Measurements from ENCODE around the gene KIF16B.

KIF16B gene

DNA sequence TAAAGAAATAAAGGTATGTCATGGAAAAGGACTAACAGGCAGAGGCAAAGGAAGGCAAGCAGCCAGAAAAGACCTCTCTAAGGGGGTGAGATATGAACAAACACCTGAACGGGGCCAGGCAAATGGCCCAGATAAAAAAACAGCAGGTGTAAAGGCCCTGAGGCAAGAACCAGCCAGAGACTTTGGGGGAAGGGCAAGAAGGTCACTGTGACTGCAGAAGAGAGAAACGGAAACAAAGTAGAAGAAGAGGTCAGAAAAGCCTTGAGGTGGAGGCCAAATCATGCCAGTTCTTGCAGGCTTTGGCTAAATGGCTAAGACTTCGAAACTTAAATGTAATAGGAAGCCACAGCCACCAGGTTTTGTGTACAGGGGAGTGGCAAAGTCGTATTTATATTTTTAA lies 30.8 kb downstream of the KIF16B start:
- TF ChIP-seq, protein P1, sequence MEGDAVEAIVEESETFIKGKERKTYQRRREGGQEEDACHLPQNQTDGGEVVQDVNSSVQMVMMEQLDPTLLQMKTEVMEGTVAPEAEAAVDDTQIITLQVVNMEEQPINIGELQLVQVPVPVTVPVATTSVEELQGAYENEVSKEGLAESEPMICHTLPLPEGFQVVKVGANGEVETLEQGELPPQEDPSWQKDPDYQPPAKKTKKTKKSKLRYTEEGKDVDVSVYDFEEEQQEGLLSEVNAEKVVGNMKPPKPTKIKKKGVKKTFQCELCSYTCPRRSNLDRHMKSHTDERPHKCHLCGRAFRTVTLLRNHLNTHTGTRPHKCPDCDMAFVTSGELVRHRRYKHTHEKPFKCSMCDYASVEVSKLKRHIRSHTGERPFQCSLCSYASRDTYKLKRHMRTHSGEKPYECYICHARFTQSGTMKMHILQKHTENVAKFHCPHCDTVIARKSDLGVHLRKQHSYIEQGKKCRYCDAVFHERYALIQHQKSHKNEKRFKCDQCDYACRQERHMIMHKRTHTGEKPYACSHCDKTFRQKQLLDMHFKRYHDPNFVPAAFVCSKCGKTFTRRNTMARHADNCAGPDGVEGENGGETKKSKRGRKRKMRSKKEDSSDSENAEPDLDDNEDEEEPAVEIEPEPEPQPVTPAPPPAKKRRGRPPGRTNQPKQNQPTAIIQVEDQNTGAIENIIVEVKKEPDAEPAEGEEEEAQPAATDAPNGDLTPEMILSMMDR (IDR thresholded peaks at IDR 0.05) = no peak
- Histone ChIP-seq H3K27me3 (no peaks in the 10 kb centered on the region), H3K4me3 (ENCODE audit: low read depth in 1 of 2, low read length in 1 of 2) (no peak overlapping the region), H3K9me3 (no peaks in the 10 kb centered on the region), H3K36me3 (no peaks in the 10 kb centered on the region), H3K27ac (no peak overlapping the region), H3K4me1 (ENCODE audit: control insufficient read depth in 1 of 2, insufficient read depth in 1 of 2, low read depth in 1 of 2, low read length in 1 of 2) (peaks cover 0 to 5% of the 10 kb centered on the region in 2 experiments)

DNA sequence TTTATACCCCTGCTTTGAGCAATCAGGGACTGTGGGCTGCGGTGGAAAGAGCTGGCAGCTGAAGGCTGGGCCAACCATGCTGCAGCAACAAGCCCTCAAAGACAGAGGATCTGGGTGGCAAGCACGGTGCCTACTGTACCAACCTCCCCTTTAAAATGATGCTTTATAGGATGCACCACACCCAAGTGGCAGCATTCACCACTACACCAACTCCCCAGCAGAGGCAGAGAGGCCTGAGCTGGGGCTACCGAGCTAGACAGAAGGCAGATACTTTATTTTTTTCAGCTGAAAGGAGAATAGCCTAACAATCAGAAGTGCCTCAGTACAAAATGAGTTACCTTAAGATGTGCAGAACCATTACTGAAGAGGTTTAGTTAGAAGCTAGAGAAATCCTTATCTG lies 31.4 kb downstream of the KIF16B start:
- H3K27me3 ChIP-seq = no peaks in the 10 kb centered on the region
- H3K4me3 ChIP-seq (ENCODE audit: low read depth in 1 of 2, low read length in 1 of 2) = no peak overlapping the region
- H3K4me1 ChIP-seq (ENCODE audit: control insufficient read depth in 1 of 2, insufficient read depth in 1 of 2, low read depth in 1 of 2, low read length in 1 of 2) = peaks cover 0 to 5% of the 10 kb centered on the region in 2 experiments
- H3K36me3 ChIP-seq = no peaks in the 10 kb centered on the region
- no peak overlapping the region for H3K27ac ChIP-seq
- no peaks in the 10 kb centered on the region for H3K9me3 ChIP-seq
- TF ChIP-seq, protein P1 (IDR thresholded peaks at IDR 0.05) = no peak

DNA sequence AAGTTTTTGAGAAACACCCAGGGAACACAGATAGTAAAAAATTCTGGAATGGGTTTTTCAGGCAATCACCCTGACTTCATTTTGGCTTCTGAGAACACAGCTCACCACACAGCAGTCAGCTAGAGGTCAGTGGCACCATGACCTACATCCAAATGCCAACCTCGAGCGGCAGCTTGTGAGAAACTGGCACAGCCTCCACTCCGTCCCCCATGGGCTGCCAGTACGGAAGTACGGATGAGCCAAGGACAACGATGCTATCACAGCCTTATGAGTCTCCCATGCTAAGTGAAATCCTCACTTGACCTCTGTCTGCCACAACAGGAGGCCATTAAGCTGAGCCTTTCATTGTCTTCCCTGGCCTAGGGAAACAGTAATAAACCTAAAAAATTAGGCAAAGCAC lies 32.0 kb downstream of the KIF16B start:
- no peak overlapping the region for H3K27ac ChIP-seq
- TF ChIP-seq, protein P1 (IDR thresholded peaks at IDR 0.05) = no peak
- peaks cover 0 to 5% of the 10 kb centered on the region in 2 experiments for H3K4me1 ChIP-seq (ENCODE audit: control insufficient read depth in 1 of 2, insufficient read depth in 1 of 2, low read depth in 1 of 2, low read length in 1 of 2)
- no peak overlapping the region for H3K4me3 ChIP-seq (ENCODE audit: low read depth in 1 of 2, low read length in 1 of 2)
- H3K9me3 ChIP-seq = no peaks in the 10 kb centered on the region
- no peaks in the 10 kb centered on the region for H3K36me3 ChIP-seq
- H3K27me3 ChIP-seq = no peaks in the 10 kb centered on the region

DNA sequence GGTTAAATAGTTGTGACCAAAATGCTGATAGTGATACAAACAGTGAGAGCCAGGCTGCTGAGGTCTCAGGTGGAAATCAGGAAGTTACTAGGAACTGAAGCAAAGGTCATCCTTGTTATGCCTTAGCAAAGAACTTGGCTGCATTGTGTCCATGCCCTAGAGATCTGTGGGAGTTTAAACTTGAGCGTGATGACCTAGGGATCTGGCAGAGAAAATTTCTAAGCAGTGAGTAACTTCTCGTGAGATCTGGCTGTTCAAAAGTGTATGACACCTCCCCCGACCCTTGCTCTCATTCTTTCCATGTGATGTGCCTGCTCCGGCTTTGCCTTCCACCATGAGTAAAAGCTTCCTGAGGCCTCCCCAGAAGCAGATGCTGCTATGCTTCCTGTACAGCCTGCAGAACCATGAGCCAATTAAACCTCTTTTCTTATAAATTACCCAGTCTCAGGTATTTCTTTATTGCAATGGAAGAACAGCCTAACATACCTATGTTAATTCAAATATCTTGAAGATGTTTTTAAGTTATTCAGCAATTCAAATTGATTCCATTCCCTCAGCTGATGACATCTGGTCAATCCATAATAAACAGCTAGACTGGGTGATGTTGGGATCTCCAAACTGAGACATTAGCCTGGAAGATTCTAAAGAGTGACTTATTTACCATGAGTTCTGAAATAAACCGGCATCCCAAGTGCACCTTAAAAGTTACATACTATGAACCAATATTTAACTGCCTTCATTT lies 33.8 kb downstream of the KIF16B start:
- TF ChIP-seq, protein P1 (IDR thresholded peaks at IDR 0.05) = no peak
- Histone ChIP-seq H3K4me3 (ENCODE audit: low read depth in 1 of 2, low read length in 1 of 2) (no peak overlapping the region), H3K9me3 (no peaks in the 10 kb centered on the region), H3K4me1 (ENCODE audit: control insufficient read depth in 1 of 2, insufficient read depth in 1 of 2, low read depth in 1 of 2, low read length in 1 of 2) (peaks cover 0 to 5% of the 10 kb centered on the region in 2 experiments), H3K27me3 (no peaks in the 10 kb centered on the region), H3K27ac (no peak overlapping the region), H3K36me3 (no peaks in the 10 kb centered on the region)

DNA sequence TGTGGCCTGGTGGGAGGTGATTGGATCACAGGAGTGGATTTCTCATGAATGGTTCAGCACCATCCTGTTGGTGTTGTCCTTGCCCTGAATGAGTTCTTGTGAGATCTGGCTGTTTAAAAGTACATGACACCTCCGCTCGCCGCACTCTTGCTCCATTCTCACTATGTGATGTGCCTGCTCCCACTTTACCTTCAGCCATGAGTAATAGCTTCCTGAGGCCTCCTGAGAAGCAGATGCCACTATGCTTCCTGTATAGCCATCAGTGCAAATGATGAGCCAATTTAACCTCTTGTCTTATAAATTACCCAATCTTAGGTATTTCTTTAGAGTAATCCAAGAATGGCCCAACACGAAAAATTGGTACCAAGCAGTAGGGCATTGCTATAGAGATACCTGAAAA lies 34.5 kb downstream of the KIF16B start:
- no peaks in the 10 kb centered on the region for H3K9me3 ChIP-seq
- TF ChIP-seq, protein P1 (IDR thresholded peaks at IDR 0.05) = no peak
- H3K4me3 ChIP-seq (ENCODE audit: low read depth in 1 of 2, low read length in 1 of 2) = no peak overlapping the region
- no peaks in the 10 kb centered on the region for H3K36me3 ChIP-seq
- peaks cover 0 to 5% of the 10 kb centered on the region in 2 experiments for H3K4me1 ChIP-seq (ENCODE audit: control insufficient read depth in 1 of 2, insufficient read depth in 1 of 2, low read depth in 1 of 2, low read length in 1 of 2)
- no peak overlapping the region for H3K27ac ChIP-seq
- H3K27me3 ChIP-seq = no peaks in the 10 kb centered on the region

All from neutrophil (primary cell).